Right lobe of liver (tissue), 4 donors: ENCODE data around the gene NTN1.

Source experiments
- CTCF ChIP-seq, 4 donors: fragments of 200-600 bp in 3 of 4; fragments of 450-650 bp in 1 of 4; IDR thresholded peaks; one replicate each; pipeline versions ENCODE4 v1.5.1 to v1.8.0; 2016 to 2022; ENCODE audit warnings: antibody characterized with exemption in 4 of 4, mild to moderate bottlenecking in 2 of 4
- POLR2A ChIP-seq: fragments of 450-650 bp; IDR thresholded peaks from one replicate; pipeline ENCODE4 v1.6.1; 2017; ENCODE audit warnings: antibody characterized with exemption, mild to moderate bottlenecking
- donor health status: DM: no; HTN: no; CAD: no.
- donor health status: DM: no; HTN: no; CAD: no.
- donor health status: DM: no; HTN: yes; CAD: no.

GRCh38 chr17:9279893-9280292, 258.6 kb downstream of the NTN1 start:
- TF ChIP-seq CTCF (IDR thresholded peaks at IDR 0.05): no peak
- no peak for TF ChIP-seq POLR2A
